ENCODE results near the gene CD1C.

The CD1C gene

DNA sequence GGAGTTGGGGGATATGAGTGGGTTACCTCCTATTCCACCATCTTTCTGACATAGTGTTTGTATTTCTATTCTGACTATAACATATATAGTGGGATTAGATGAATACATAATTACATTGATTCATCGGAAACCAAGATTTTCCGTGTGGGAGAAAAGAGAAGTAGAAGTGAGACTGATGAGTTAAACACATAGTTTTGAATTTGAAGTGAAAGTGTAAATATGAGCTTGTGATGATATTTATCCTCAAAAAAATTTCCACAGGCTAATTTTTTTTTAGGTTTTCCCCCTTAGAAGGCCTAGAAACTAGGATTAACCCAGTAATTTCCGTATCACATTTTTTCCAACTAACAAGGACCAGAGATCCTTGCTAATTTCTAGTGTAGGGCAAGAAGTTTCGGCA lies 34.7 kb downstream of the CD1C start:
- TF ChIP-seq CTCF (conservative IDR thresholded peaks at IDR 0.05; ENCODE audit: control insufficient read depth, insufficient read depth, low read depth, low read length) = no peak
- no peak overlapping the region for H3K4me3 ChIP-seq (ENCODE audit: control insufficient read depth, low read depth, low read length)
- no peak for DNase-seq (ENCODE audit: low read depth)

DNA sequence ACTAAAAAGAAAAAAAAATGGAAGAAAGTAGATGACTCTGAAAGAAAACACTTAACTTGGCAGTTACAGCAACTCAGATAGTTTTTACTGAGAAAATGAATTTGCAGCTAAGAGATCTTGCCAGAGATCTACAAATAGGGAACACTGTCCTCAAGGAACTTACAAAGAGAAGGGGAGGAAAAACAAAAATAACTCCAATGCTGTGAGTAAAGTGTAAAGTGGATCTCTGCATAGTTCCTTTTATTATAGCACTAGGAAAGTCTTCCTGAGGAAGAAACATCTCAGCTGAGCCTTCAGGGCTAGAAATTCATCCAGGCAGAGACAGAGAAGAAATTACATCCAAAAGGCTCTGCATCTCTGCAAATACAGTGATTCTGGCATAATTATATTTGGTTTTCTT lies 37.8 kb downstream of the CD1C start:
- H3K4me3 ChIP-seq (ENCODE audit: control insufficient read depth, low read depth, low read length) = no peak overlapping the region
- DNase-seq (ENCODE audit: low read depth) = no peak
- TF ChIP-seq CTCF (conservative IDR thresholded peaks at IDR 0.05; ENCODE audit: control insufficient read depth, insufficient read depth, low read depth, low read length) = no peak

DNA sequence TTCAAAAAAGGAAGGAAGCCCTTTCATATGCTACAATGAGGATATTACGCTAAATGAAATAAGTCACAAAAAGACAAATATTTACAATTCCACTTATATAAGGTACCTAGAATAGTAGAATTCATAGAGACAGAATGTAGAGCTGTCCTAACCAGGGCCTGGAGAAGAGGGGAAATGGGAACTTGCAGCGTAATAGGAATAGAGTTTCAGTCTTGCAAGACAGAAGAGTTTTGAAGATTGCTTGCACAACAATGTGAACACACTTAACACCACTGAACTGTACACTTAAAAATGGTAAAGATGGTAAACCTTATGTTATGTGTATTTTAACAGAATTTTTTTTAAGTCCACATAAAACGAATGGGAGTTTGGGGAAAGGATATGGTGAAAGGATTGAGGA lies 38.7 kb downstream of the CD1C start:
- no peak for TF ChIP-seq CTCF (conservative IDR thresholded peaks at IDR 0.05; ENCODE audit: control insufficient read depth, insufficient read depth, low read depth, low read length)
- no peak for DNase-seq (ENCODE audit: low read depth)
- H3K4me3 ChIP-seq (ENCODE audit: control insufficient read depth, low read depth, low read length) = no peak overlapping the region

- no peak for DNase-seq (ENCODE audit: low read depth)
- no peak for TF ChIP-seq CTCF (conservative IDR thresholded peaks at IDR 0.05; ENCODE audit: control insufficient read depth, insufficient read depth, low read depth, low read length)
- H3K4me3 ChIP-seq (ENCODE audit: control insufficient read depth, low read depth, low read length) = no peak overlapping the region
Measured at GRCh38 chr1:158329300-158329699, 39.6 kb downstream of the CD1C start.

DNA sequence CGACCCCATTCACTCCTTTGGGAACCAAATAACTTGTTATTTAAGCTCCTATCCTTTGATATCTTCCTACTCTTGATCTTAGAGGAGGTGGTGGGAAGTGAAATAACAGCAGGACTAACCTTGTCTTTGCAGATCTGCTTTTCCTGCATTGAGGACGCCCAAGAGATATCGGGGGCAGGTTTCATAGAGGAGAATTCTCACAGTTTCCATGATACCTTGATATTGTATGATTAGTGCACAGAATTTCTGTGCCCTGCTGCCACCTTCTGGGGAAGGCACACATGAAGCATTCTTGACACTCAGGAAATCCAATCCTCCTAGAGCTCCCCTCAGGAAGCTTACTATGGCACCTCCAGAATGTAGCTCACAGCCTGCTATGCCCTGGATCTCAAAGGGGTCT lies 40.0 kb downstream of the CD1C start:
- no peak for TF ChIP-seq CTCF (conservative IDR thresholded peaks at IDR 0.05; ENCODE audit: control insufficient read depth, insufficient read depth, low read depth, low read length)
- no peak for DNase-seq (ENCODE audit: low read depth)
- H3K4me3 ChIP-seq (ENCODE audit: control insufficient read depth, low read depth, low read length) = no peak overlapping the region

DNA sequence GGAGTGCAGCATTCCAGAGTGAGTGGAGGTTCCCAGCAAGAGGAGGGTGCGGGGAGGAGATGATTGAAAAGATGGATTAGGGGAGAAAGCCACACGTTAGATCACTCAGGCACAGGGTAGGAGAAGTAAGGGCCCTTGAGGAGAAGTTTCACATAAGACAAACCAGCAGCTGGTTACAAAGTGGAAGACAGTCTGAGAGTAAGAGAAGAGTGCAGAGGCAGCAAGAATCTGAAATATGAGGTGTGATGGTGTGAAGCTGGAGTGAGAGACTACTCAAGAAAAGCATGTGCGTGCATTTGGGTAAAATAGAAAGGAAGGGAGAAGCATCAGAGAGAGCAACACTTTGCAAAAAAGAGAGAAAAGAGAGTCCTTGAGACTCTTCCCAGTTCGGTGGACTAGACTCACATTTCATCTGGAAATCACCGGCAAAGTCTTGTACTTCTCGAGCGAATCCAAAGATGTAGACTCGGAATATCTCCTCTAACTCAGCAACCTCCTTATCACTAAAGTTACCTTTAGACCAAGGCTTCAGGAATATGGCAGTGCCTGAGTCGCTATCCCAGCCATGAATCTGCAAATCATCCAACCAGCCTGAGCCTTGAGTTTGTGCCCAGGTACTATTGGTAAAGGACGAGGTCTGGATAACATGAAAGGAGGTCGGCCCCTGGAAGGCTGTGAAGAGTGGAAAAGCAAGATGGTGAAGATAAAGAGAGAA lies 40.8 kb downstream of the CD1C start:
- H3K4me3 ChIP-seq (ENCODE audit: control insufficient read depth, low read depth, low read length) = no peak overlapping the region
- TF ChIP-seq CTCF (conservative IDR thresholded peaks at IDR 0.05; ENCODE audit: control insufficient read depth, insufficient read depth, low read depth, low read length) = no peak
- no peak for DNase-seq (ENCODE audit: low read depth)

DNA sequence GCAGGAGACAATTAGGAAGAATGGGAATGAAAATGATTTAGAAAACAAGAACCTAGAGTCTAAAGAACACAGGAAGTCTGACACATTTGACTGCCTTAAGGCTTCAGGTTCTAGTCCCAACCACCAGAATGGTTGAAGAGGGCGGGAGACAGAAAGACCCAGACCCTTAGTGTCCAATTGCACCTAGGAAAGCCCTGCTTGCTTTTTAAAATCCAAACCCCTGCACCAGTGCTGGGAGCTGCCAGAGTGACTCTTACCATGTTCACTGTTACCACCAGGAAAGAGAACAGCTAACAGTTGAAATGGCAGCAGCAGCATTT lies 41.3 kb downstream of the CD1C start:
- TF ChIP-seq CTCF (conservative IDR thresholded peaks at IDR 0.05; ENCODE audit: control insufficient read depth, insufficient read depth, low read depth, low read length) = no peak
- no peak for DNase-seq (ENCODE audit: low read depth)
- no peak overlapping the region for H3K4me3 ChIP-seq (ENCODE audit: control insufficient read depth, low read depth, low read length)
